Upper lobe of left lung (tissue), 4 donors: Measurements from ENCODE around the gene CNTNAP3B.
"Not testable (repeated sequence)": the region's sequence is repeated elsewhere in the genome, so short reads cannot be mapped to it uniquely, and the experiment has no call there.

ENCODE experiments used
- EP300 ChIP-seq, 4 donors: sonication (generic); formaldehyde crosslinking; IDR thresholded peaks; one replicate each; pipeline ENCODE4 v1.5.1; 2017; ENCODE audit warnings: antibody characterized with exemption in 4 of 4, control low read depth in 2 of 4
- TF ChIP-seq, protein P1 (sequence below), 6 experiments: fragments of 450-650 bp in 4 of 6; fragments of 200-600 bp in 2 of 6; sonication (generic) in 2 of 6; IDR thresholded peaks; one replicate each; pipeline ENCODE4 v1.5.1; 2016 to 2019; ENCODE audit warnings: antibody characterized with exemption in 6 of 6

DNA sequence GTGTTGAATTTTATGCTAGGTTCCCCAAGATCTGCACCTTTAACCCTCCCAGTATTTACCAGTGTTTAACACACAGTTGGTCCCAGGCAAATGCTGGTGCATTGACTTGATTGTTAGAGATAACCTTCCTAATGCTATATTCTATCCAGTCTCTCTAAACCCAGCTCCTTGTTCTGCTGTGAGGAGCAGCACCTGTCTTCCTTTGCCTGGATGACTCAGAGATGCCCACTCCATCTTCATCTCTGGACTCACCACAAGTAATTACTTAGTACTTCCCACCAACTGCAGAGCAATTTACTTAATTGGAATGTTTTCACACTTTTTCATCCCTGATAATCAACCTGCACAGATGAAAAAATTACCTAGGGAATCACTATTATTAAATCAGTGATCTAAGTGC lies 108.6 kb downstream of the CNTNAP3B start:
- TF ChIP-seq, protein P1, sequence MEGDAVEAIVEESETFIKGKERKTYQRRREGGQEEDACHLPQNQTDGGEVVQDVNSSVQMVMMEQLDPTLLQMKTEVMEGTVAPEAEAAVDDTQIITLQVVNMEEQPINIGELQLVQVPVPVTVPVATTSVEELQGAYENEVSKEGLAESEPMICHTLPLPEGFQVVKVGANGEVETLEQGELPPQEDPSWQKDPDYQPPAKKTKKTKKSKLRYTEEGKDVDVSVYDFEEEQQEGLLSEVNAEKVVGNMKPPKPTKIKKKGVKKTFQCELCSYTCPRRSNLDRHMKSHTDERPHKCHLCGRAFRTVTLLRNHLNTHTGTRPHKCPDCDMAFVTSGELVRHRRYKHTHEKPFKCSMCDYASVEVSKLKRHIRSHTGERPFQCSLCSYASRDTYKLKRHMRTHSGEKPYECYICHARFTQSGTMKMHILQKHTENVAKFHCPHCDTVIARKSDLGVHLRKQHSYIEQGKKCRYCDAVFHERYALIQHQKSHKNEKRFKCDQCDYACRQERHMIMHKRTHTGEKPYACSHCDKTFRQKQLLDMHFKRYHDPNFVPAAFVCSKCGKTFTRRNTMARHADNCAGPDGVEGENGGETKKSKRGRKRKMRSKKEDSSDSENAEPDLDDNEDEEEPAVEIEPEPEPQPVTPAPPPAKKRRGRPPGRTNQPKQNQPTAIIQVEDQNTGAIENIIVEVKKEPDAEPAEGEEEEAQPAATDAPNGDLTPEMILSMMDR (IDR thresholded peaks at IDR 0.05): not testable (repeated sequence)
- not testable (repeated sequence) for TF ChIP-seq EP300 (IDR thresholded peaks at IDR 0.05)
